Measurements from ENCODE around the gene ARNT2. TPM values are rescaled to one million over a fixed set of nuclear protein-coding genes. Genes with fewer than 3 reads are reported as not detected.

ARNT2 gene
- total RNA-seq, 1 experiment from 2014 or later: 7.0 TPM

- Mint-ChIP-seq H3K9me3 (no peaks in the 10 kb centered on the region), H3K27me3 (ENCODE audit: low read depth) (no peaks in the 10 kb centered on the region; the same call in 1 of the 2 replicates), H3K36me3 (no peaks in the 10 kb centered on the region), H3K4me3 (no peak overlapping the region), H3K27ac (no peak overlapping the region), H3K4me1 (peaks cover 6% of the 10 kb centered on the region; the same call in 1 of the 2 replicates)
- DNase-seq (ENCODE audit: low spot score) (no peak), ATAC-seq (no peak)
- POLR2A ChIA-PET: no interaction called here
- no peak for TF ChIP-seq JAZF1 (CRISPR knock-in tag; IDR thresholded peaks at IDR 0.05)
- CTCF ChIA-PET: interaction anchor here (0.8 to 2.2 kb wide), 7 partner anchors 9 to 360 kb away, joined by 3 to 12 read pairs (median 4); partner anchors contain the start of gene CEMIP
These were observed 15.4 kb downstream of the ARNT2 start for GRCh38 chr15:80419546-80419945.

- H3K9me3 Mint-ChIP-seq: no peaks in the 10 kb centered on the region
- no peak overlapping the region for H3K4me3 Mint-ChIP-seq
- ChIA-PET CTCF (interaction anchor here (0.6 to 1.4 kb wide), 2 partner anchors 53 to 825 kb away, joined by 3 read pairs; no protein-coding TSS in a partner anchor), POLR2A (no interaction called here)
- TF ChIP-seq E2F5 (CRISPR knock-in tag; IDR thresholded peaks at IDR 0.05): no peak
- no peak overlapping the region for H3K27ac Mint-ChIP-seq
- H3K27me3 Mint-ChIP-seq (ENCODE audit: low read depth): no peaks in the 10 kb centered on the region; the same call in 1 of the 2 replicates
- DNase-seq (ENCODE audit: low spot score): no peak
- ATAC-seq: no peak
- no peaks in the 10 kb centered on the region for H3K36me3 Mint-ChIP-seq
- H3K4me1 Mint-ChIP-seq: peaks cover 6% of the 10 kb centered on the region; the same call in 1 of the 2 replicates
These were observed 16.5 kb downstream of the ARNT2 start for GRCh38 chr15:80420658-80421057.

- ATAC-seq (no peak), DNase-seq (ENCODE audit: low spot score) (no peak)
- Mint-ChIP-seq H3K4me1 (no peaks in the 10 kb centered on the region), H3K36me3 (no peaks in the 10 kb centered on the region), H3K27ac (no peak overlapping the region), H3K27me3 (ENCODE audit: low read depth) (no peaks in the 10 kb centered on the region), H3K9me3 (no peaks in the 10 kb centered on the region), H3K4me3 (no peak overlapping the region)
- ChIA-PET POLR2A (no interaction called here), CTCF (no interaction called here)
- TF ChIP-seq OVOL2 (CRISPR knock-in tag; IDR thresholded peaks at IDR 0.05; ENCODE audit: borderline replicate concordance) (no peak), CDX4 (CRISPR knock-in tag; IDR thresholded peaks at IDR 0.05; ENCODE audit: borderline replicate concordance) (no peak), CREM (CRISPR knock-in tag; IDR thresholded peaks at IDR 0.05) (no peak), ZNF671 (CRISPR knock-in tag; IDR thresholded peaks at IDR 0.05) (no peak), ZNF532 (CRISPR knock-in tag; IDR thresholded peaks at IDR 0.05; ENCODE audit: borderline replicate concordance) (no peak), CREB1 (CRISPR knock-in tag; IDR thresholded peaks at IDR 0.05) (no peak), TCF7 (CRISPR knock-in tag; IDR thresholded peaks at IDR 0.05; ENCODE audit: low read depth) (no peak), ATF3 (CRISPR knock-in tag; conservative IDR thresholded peaks at IDR 0.05) (no peak), ELF4 (CRISPR knock-in tag; IDR thresholded peaks at IDR 0.05; ENCODE audit: low read depth) (no peak)
- TF ChIP-seq, protein P1, sequence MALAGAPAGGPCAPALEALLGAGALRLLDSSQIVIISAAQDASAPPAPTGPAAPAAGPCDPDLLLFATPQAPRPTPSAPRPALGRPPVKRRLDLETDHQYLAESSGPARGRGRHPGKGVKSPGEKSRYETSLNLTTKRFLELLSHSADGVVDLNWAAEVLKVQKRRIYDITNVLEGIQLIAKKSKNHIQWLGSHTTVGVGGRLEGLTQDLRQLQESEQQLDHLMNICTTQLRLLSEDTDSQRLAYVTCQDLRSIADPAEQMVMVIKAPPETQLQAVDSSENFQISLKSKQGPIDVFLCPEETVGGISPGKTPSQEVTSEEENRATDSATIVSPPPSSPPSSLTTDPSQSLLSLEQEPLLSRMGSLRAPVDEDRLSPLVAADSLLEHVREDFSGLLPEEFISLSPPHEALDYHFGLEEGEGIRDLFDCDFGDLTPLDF (CRISPR knock-in tag; IDR thresholded peaks at IDR 0.05): no peak
- TF ChIP-seq, protein P2, sequence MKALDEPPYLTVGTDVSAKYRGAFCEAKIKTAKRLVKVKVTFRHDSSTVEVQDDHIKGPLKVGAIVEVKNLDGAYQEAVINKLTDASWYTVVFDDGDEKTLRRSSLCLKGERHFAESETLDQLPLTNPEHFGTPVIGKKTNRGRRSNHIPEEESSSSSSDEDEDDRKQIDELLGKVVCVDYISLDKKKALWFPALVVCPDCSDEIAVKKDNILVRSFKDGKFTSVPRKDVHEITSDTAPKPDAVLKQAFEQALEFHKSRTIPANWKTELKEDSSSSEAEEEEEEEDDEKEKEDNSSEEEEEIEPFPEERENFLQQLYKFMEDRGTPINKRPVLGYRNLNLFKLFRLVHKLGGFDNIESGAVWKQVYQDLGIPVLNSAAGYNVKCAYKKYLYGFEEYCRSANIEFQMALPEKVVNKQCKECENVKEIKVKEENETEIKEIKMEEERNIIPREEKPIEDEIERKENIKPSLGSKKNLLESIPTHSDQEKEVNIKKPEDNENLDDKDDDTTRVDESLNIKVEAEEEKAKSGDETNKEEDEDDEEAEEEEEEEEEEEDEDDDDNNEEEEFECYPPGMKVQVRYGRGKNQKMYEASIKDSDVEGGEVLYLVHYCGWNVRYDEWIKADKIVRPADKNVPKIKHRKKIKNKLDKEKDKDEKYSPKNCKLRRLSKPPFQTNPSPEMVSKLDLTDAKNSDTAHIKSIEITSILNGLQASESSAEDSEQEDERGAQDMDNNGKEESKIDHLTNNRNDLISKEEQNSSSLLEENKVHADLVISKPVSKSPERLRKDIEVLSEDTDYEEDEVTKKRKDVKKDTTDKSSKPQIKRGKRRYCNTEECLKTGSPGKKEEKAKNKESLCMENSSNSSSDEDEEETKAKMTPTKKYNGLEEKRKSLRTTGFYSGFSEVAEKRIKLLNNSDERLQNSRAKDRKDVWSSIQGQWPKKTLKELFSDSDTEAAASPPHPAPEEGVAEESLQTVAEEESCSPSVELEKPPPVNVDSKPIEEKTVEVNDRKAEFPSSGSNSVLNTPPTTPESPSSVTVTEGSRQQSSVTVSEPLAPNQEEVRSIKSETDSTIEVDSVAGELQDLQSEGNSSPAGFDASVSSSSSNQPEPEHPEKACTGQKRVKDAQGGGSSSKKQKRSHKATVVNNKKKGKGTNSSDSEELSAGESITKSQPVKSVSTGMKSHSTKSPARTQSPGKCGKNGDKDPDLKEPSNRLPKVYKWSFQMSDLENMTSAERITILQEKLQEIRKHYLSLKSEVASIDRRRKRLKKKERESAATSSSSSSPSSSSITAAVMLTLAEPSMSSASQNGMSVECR (CRISPR knock-in tag; IDR thresholded peaks at IDR 0.05; ENCODE audit: borderline replicate concordance): no peak
These were observed 19.0 kb downstream of the ARNT2 start for GRCh38 chr15:80423215-80423614.
